HG02970 (cell line): ENCODE data around the gene MYO1D.
"Not testable (repeated sequence)": the region's sequence is repeated elsewhere in the genome, so short reads cannot be mapped to it uniquely, and the experiment has no call there.

Experiments
- ATAC-seq: cut with Tn5 transposase; IDR thresholded peaks from one replicate; pipeline ENCODE4 v1.9.1; 2021; ENCODE audit warnings: mild to moderate bottlenecking, moderate library complexity, moderate number of reproducible peaks; ENCODE audit not compliant: unreplicated experiment, low FRiP score

The MYO1D gene

DNA sequence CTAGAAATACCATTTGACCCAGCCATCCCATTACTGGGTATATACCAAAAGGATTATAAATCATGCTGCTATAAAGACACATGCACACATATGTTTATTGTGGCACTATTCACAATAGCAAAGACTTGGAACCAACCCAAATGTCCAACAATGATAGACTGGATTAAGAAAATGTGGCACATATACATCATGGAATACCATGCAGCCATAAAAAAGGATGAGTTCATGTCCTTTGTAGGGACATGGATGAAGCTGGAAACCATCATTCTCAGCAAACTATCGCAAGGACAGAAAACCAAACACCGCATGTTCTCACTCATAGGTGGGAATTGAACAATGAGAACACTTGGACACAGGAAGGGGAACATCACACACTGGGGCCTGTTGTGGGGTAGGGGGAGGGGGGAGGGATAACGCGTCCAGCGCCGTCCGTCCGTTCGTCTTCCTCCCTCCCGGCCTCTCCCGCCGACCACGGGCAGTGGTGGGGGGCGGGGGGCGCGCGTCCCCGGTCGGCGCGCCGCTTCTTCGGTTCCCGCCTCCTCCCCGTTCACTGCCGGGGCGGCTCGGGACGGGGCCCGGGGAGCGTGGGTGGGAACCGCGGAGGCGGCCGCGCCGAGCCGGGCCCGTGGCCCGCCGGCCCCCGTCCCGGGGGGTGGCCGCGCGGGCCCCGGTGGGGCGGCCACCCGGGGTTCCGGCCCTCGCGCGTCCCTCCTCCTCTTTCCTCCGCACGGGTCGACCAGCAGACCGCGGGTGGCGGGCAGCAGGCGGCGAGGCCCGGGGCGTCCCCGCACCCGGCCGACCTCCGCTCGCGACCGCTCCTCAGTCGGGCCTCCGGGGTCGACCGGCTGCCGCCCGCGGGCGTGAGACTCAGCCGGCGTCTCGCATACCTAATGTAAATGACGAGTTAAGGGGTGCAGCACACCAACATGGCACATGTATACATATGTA is 54.7 kb downstream of the MYO1D start:
- not testable (repeated sequence) for ATAC-seq

DNA sequence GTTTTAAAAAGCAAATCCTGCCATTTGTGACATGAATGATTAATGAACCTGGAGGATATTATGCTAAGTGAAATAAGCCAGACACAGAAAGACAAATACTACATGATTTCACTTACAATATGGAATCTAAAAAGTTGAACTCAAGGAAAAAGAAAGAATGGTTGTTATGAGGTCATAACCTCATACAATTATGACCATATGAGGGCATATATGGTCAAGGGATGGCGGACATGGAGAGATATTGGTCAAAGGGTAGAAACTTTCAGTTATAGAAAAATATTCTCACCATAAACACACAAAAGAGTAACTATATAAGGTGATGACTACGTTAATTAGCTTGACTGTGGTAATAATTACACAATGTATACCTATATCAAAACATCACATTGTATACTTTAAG is 56.5 kb downstream of the MYO1D start:
- ATAC-seq = no peak

- no peak for ATAC-seq
Measured at GRCh38 chr17:32819787-32820186, 57.1 kb downstream of the MYO1D start.

GRCh38 chr17:32819035-32819434 is 57.9 kb downstream of the MYO1D start:
- ATAC-seq = no peak

- no peak for ATAC-seq
Measured at GRCh38 chr17:32815460-32815859, 61.5 kb downstream of the MYO1D start.

DNA sequence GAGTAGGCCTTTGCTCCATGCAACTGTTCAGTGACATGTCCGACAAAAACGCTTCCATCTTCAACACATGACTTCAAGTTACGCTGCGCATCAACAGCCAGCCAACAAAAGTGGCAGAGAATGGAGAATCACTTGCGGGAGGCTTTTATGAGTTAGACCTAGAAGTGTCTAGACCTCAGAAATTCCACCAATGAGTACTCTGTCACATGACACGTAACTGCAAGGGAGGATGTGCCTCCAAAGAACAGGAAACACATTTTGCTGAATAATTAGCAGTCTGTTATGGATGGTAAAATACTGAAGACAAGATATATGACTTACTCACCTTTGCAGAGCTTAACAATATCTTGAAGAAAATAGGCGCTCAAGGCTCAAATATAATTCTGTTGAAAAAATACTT is 62.1 kb downstream of the MYO1D start:
- ATAC-seq = no peak

DNA sequence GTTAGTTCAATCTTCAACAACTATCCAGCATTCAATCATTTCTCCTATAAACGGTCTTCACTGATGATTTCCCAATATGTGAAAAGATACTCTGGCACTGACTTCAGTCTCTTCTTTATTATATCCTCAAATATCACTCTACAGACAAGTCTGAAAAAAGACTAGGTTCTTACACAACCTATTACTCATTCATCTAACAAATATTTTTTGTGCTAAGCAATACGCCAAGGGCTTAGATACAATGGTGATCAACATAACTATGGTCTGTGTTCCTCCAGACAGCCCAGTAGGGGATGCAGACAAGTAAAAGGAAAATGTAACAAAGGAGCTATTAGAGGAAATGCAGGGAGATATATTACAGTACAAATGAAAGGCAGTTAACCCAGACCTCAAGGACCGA is 63.9 kb downstream of the MYO1D start:
- no peak for ATAC-seq

GRCh38 chr17:32810690-32811089 is 66.2 kb downstream of the MYO1D start:
- ATAC-seq = no peak

DNA sequence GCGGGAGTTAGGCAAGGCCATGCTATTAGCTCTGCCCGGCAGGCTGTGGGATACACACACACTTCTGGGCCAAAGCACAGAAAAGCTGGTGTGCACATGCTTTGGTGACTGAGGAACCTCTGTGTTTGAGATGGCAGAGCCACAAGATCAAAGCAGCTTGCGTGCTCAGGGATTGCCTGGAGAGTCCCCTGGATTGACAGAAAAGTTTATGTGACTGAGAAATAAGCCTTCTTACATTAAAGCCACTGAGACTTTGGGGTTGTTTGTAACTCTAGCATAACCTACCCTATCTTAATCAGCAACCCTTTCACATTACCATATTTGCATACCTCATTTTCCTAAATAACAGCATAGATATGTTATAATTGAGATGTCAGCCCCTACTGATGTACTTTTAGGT is 69.3 kb downstream of the MYO1D start:
- ATAC-seq = no peak

DNA sequence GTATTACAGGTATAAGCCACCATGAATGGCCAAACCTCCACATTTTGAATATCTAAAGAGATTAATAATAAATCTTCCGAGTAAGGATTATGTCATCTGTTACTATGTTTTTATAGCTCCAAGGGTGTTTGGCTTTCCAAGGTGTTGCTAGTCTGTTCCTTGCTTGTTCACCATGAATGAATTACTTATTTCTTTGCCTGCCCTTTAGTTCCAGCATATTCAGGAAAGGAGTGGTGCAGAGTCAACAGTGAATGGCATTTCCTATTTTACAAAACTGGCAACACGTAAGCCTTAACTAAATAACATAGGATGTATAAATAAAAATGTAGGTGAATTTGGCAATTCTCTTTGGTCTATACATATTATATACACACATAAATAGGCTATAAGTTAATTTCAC is 70.3 kb downstream of the MYO1D start:
- ATAC-seq = no peak

GRCh38 chr17:32805029-32805976 is 71.6 kb downstream of the MYO1D start:
- no peak for ATAC-seq

- no peak for ATAC-seq
Measured at GRCh38 chr17:32803544-32803943, 73.4 kb downstream of the MYO1D start.

- no peak for ATAC-seq
Measured at GRCh38 chr17:32802306-32802705, 74.6 kb downstream of the MYO1D start.

- ATAC-seq = no peak
Measured at GRCh38 chr17:32801641-32802040, 75.3 kb downstream of the MYO1D start.

DNA sequence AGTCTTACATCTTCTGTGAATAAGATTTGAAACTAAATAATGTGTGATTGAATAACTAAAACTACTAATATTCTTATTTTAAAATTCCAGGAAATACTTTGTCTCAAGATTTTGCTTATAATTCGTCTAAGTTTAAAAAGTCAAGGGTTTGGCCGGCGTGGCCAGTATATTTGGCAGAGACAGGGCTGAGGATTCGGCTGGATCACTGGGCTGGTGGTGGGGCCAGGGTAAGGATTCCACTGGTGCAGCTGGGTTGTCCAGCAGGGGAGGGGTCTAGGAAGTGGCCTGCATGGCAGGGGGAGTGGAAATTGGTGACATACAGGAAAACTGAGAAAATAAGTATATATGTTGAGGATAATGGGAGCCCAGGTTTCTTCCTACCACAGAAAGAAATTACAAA is 75.7 kb downstream of the MYO1D start:
- no peak for ATAC-seq

- no peak for ATAC-seq
Measured at GRCh38 chr17:32798938-32799337, 78.0 kb downstream of the MYO1D start.

DNA sequence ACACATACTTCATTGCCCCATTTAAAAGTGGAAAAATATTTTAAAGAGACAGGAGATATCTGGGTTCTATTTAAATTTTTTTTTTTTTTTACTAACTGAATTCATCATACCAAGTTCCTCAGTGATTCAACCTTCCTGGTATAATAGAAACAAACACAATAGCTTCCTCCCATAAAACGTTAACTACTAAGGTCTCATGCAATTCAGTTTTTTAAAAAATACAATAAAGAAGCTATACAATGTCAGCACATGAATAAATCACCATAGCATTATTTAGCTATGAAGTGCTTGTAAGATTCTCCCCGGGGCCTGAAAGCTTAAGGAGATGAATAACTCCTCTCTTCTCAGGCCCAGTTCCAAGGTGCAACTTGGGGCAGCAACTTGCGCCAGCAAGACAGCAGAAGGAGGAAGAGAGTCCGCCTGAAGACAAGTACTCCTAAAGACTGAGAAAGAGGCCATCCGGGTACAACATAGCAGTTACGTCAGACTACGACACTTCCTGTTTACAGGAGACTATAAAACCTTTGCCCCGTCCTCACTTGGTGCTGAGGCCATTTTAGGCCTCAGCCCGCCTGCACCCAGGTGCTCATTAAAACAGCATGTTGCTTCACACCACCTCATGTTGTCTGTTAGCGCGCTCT is 81.5 kb downstream of the MYO1D start:
- ATAC-seq = no peak

- ATAC-seq = no peak
Measured at GRCh38 chr17:32794533-32795246, 82.2 kb downstream of the MYO1D start.

- no peak for ATAC-seq
Measured at GRCh38 chr17:32793841-32794240, 83.1 kb downstream of the MYO1D start.

- no peak for ATAC-seq
Measured at GRCh38 chr17:32792207-32792606, 84.7 kb downstream of the MYO1D start.
